ENCODE results near the gene LCN10.
"Not testable (repeated sequence)": the region's sequence is repeated elsewhere in the genome, so short reads cannot be mapped to it uniquely, and the experiment has no call there.

The LCN10 gene

DNA sequence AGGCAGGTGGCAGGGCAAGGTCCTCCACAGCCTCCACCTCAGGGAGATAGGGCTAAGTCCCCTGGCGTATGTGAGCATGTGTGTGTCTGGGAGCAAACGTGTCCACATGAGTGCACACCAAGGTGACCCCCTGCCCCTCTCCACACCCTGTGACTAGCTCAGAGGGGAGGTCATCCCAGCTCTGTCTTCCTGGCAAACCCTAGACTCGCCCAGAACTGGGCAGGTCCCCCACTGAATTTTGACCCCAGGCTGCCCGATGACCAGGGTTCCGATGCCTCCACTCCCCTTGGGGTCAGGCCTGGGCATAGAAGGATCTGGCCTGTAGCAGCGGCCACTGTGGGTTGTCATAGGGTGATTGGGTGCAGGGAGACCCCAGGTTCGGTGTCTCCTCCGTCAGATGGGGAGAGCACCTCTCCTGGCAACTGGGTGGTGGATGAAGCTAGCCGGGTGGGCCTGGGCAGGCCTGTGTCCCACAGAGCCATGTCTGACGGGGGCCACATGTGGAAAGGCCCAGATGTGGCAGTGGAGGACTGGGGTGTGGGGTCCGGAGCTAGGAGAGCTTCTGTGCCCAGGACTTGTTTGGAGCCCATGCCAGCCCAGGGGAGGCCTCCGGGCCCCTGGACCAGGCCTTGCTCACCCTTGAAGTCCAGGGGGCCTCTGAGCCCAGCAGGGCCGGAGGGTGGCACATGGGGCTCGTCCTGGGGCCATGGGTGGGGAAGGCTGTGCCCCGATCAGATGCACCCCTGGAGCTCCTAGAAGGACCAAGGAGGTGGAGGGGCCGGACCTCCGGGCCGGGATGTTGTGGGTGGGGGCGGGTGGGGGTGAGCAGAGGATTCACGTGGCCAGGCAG is 24.2 kb downstream of the LCN10 start:
- DNase-seq, result no peak

DNA sequence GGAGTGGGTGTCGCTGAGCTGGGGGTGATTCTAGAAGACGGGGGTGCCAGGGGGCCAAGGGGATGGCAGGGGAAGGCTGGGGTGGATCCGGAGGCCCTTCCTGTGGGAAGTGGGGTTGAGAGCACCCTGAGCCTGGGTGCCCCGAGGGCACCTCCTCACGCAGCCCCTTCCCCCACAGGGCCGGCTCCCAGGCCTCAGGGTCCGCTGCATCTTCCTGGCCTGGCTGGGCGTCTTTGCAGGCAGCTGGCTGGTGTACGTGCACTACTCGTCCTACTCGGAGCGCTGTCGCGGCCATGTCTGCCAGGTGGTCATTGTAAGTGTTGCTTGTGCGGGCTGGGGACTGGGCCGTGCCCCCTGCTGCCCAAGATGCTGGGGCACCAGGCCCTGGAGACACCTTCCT is 25.3 kb downstream of the LCN10 start:
- DNase-seq, result no peak

DNA sequence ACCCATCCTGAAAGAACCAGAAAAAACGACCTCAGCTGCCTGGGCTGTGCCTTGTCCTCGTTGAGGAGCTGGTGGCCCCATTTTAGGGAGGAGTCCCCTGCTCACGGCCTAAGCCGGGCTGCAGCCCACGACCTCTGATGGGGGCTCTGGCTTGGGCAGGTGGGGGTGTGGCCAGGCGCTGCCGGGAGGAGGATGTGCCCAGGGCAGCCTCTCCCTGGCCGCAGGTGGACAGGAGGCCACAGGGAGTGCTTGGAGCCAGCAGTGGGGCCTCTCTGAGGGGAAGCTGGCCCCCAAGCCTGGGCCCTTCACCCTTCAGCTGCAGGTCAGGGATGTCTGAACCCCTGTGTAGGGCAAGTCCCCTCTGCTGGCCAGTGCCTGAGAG is 27.9 kb downstream of the LCN10 start:
- DNase-seq, result no peak

DNA sequence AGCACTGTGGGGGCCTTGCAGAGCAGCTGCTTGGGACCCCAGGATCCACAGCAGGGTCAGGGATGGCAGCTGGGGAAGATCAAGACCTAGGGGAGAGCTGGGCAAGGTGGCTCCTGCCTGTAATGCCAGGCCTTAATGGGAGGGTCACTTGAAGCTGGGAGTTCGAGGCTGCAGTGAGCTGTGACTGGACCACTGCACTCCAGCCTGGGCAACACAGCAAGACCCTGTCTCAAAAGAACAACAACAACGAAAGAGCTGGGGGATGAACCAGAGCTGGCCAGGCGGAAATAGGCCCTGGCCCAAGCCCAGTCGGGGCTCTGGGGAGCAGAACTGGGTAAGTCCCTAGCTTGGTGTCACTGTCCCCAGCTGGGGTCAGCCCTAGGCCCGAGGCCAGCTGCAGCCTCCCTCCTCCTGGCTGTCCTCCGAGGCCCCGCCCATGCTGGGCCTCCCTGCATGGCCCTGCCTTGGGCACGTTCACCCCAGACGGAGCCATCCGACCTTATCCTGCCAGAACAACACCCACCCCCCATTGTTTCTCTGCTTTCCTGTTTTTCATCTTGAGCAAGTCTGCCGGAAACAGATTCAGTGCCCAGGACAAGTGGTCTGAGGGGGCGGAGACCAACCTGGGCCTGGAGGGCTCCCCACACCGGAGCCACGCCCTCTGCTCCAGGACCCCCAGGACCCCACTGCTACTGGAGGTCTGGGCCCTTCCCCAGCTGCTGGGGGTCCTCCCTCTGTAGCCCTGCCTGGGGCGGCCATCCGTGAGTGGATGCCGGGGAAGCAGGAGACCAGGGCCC is 28.4 kb downstream of the LCN10 start:
- DNase-seq, result no peak

DNA sequence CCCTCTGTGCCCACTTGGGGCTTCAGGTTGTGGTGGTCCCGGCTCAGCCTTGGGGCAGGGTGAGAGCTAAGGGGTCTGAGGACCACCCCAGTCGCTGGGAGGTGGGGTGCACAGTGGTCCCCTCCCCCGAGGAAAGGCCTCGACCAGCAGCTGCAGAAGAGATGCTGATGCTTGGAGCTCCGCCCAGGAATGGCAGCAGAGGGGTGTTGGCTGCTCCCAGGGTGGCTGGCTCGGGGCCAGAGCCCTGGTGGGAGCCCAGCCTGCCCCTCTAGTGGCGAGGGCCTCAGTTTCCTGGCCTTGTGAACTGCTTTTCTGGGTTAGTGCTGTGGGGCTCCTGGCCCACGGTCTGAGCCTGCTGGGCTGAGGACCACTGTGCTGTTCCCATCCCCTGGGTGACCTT is 29.2 kb downstream of the LCN10 start:
- DNase-seq, result no peak

DNA sequence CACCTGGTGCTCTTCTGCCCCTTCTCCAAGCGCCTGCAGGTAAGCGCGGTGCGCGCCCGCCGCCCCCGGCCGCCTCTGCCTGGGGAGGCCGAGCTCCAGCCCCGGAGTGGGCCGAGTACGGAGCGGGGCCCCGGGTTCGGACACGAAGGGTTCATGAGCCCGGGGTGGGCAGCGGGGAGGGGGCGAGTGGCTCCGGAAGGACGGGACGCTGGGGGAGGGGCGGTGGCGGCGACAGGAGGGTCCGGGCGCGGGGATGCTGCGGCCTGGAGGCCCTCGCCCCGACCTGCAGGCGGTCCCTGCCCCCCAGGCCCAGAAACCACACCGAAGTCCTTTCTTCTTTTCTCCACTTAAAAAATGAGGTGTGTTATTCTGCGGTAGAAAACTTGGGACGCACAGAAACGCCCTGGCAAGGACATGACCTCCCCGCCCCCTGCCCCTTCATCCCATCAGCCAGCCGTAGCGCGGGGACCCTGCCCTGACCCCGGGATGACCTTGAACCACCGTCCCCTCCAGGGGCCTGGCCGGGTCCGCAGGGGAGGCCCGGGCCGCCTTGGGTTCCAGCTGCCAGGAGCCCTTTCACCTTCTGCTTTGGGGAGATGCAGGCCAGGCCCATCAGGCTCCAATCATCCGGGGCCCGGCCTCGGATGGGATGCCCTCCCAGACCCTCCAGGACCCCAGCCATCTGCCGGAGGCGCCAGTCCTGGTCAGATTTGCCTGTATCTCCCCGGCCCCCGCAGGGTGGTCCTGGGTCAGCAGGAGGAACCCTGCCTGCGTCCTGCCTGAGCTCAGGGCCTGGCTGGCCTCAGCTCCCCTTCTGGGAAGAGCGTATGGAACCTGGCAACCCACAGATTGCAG is 29.8 kb downstream of the LCN10 start:
- DNase-seq, result no peak

DNA sequence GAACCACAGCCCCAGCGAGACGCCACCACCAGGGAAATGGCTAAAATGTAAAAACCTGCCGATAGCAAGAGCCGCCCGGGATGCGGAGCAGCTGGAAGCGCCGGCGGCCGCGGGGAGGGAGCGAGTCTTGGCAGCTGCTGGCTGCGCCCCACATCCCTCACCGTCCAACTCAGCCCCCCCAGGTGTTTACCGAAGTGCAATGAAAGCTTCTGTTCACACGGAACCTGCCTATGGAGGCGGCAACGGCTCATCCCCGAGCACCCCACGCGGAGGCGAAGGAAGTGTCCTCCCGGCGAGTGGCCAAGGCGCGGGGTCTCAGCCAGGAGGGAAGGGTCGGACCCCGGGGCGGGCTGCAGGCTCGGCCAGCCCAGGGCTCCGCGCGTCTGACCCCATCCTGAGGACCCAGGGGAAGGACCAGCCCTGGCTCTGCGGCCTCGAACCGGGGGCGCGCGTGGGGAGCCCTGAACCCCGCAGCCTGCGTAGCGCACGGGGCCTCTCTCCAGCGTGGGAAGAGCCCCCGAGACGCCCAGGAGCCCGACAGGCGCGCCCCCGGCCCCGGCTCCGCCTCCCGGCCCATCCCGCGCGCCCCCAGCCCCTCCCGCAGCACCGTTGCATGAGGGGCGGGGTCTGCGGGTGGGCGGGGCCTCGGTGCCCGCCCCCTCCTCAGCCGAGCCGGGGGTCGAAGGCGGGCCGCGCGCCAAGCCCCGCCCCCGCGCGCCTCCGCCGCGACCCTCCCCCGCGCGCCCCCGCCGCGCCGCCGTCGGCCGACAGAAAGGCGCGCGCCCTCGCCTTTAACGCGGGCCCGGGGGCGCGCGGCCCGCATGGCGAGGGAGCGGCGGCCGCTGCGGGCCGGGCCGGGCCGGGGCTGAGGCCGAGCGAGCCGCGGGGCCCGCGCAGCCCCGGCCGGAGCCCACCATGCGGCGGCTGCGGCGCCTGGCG is 30.7 kb downstream of the LCN10 start, which contains the start of gene DIPK1B:
DIPK1B (plus strand) TSS at position 822 of the 939 bp plus-strand sequence; CDS start at position 916, 94 bp downstream.
- DNase-seq, result no peak

DNA sequence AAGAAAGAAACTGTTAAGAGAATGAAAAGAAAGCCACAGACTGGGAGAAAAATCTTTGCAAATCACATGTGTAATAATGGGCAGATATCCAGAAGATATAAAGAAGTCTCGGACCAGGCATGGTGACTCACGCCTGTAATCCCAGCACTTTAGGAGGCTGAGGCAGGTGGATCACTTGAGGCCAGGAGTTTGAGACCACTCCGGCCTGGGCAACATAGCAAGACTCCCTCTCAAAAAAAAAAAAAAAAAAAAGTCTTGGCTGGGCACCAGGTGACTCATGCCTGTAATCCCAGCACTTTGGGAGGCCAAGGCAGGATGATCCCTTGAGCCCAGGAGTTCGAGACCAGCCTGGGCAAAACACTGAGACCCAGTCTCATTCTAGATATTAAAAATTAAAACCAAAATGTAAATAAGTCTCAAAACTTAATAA is 31.5 kb downstream of the LCN10 start:
- DNase-seq, result not testable (repeated sequence)

DNA sequence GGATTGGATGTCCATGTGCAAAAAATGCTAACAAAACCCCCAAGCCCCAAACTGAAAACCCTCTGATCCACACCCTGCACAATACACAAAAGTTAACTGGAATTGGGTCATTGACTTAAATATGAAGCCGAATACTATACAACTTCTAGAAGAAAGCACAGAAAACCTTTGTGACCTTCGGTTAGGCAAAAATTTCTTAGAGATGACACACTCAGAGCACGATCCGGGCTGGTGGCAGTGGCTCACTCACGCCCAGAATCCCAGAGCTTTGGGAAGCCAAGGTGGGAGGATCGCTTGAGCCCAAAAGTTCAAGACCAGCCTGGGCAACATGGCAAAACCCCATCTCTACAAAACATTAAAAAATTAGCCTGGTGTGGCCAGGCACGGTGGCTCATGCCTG is 32.2 kb downstream of the LCN10 start:
- no peak for DNase-seq

DNA sequence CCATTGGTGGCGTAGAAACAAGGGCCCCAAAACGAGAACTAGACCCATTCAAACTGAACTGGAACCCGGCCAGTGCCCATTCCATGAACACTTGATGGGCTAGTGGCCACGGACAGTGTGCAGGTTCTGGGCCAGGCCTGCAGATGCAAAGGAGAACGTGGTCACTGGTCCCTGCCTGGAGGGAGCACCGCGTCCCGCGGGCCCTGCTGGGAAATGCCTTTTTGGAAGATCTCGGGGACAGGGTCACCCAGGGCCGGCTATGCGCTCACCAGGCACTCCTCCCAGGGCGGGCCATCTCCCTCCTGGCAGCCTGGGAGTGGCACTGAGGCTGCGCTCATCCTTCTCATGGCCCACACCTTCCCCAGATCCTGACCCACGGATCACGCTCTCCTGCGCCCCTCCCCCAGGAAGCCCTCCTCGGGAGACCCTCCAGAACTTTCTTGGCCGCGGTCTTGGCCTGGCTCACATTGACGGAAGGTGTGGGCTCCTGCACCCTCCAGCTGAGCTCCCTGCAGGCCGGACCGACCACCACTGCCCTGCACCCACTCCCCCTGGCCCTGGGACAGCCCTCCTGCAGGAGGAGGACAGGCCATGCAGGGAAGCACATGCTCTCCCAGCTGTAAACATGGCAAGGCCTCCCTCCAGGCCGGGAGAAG is 33.2 kb downstream of the LCN10 start:
- no peak for DNase-seq

DNA sequence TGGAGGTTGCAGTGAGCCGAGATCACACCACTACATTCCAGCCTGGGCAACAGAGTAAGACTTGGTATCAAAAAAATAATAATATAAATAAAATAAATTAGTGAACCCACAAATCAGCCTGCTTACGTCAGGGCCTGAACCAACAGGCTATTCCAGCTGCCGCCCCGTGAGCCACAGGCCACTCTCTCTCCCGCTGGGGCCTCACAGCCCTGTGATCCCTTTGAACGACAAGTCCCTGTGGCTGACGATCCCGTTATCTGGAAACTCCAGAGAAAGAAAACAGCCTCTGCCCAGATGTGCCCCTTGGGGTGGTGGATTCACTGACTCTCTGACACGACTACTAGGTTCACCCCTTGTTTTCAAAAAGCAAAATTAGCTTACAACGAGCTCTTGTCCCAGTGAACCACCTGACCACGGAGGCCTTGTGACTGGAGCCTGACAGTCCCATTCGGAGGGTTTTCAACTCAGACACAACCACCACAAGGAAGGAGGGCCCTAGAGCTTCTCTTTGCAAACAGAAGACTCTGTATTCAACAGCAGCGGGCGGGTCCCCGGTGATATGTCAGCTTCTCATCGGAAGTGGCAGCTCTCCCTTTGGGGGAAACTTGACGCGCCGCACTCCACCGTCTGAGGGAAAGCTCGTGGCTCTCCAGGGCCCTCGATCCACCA is 34.8 kb downstream of the LCN10 start:
- no peak for DNase-seq

DNA sequence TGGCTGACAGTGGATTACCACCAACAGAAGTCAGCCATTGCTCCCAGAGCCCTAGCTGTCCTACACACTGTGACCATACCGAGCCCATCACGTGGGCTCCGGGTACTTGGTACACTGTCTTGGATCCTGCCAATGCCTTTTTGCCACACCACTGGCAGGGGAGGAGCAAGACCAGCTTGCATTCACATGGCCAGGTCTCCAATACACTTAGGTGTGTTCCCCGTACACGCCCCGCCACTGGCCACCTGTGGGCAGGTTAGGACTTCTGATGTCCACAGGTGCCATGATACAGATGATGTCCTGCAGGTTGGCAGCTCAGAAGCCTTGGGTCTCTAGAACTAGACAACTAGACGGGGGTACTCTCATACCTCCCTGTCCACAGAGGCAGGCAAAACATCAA is 35.7 kb downstream of the LCN10 start:
- no peak for DNase-seq

DNA sequence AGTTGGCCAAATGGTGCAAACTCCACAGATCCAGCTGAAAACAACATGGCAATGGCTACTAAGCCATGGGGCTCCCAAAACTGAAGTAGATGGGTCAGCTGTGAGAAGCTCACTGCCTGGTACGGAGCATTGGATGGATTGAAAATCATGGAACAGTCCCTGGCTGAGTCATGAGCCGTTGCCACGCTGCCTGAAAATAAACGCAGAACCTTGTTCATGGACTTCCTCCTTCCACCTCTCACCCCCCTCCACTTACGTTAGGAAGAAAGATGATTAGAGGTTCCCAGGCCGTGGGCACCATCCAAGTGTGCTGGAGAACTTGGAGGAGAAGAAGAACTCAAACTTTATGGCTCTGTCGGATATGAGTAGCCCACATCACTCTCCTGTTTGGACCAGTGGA is 37.2 kb downstream of the LCN10 start:
- DNase-seq, result no peak

DNA sequence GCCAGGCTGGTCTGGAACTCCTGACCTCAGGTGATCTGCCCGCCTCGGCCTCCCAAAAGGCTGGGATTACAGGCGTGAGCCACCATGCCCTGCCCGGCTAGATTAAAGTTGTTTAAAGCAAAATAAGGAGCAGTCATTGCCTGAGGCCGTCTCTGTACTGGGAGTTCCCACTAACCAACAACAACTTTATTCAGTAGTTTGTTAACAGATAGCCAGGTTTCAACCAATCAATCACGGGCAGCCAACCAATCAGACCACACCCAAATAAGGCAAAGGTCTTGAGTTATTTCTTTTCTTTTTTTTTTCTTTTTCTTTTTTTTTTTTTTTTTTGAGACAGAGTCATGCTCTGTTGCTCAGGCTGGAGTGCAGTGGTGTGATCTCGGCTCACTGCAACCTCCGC is 38.0 kb downstream of the LCN10 start:
- DNase-seq, result not testable (repeated sequence)

DNA sequence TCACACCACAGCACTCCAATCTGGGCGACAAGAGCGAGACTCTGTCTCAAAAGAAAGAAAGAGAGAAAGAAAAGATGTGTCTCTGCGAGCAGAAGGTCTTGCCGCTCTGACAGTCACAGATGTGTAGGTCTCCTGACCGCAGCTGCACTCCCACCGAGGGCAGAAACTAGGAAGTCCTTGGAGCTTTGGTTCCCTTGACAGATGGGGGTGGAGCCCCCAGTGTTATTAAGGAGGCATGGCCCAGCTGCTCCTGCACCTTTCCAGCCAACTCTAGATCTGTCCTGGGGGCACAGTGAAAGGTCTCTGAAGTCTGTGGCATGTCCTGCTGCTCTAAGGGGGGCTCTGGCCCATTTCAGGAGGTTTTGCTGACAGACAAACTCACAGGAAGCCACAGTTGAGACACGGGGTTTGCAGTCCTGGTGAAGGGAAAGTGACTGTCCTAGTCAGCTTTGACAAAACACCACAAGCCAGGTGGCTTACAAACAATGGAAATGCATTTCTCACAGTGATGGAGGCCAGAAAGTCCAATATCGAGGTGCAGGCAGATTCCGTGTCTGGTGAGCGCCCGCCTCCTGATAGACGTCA is 39.4 kb downstream of the LCN10 start:
- DNase-seq, result peak in 1 of 2 donors; percentile 11

DNA sequence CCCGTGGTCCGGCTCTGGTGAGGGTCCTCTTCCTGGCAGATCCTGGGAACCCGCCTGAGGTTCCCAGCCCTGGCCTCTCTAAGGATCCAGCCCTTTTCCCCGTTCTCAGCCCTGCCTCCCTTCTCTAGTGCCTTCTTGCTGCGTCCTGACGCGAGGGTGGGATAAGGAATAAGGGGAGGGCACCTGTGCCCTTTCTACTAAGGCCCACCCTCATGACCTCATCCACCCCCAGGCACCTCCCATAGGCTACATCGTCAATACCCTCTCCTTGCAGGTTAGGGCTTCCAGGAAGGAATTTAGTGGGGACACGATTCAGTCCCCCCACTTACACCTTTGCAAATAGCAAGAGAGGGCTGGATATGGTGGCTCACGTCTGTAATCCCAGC is 41.1 kb downstream of the LCN10 start:
- DNase-seq, result no peak

DNA sequence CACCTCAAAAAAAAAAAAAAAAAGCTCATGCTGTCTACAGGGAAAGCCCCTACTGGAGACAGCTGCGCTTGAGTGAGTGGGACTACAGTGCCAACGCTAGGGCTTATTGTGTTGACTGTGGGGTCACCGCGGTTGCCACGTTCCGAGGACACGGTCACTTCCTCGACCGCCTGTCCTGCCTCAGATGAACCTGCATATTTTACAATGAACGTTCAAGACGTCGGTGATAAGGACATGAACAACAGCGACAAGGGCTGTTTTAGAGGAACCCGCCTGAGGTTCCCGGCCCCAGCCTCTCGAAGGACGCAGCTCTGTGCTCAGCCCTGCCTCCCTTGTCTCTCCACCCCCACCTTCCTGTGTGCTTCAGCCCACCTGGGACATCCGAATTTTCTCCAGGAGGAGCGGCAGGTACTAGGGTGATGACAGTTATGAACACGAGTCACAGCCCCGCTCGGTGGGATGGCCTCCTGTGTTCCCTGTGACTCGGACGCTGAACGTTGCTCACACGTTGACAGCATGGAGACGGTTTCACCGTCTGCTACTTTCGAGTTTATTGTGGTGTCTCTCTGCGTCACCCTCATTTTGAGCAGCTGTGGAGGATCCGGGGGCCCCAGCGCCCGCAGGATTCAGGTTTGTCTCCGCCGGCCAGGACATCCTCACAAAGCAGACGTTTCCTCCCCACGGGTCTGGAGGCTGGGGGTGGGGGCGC is 41.6 kb downstream of the LCN10 start:
- DNase-seq, result peak; percentile 57 to 69

DNA sequence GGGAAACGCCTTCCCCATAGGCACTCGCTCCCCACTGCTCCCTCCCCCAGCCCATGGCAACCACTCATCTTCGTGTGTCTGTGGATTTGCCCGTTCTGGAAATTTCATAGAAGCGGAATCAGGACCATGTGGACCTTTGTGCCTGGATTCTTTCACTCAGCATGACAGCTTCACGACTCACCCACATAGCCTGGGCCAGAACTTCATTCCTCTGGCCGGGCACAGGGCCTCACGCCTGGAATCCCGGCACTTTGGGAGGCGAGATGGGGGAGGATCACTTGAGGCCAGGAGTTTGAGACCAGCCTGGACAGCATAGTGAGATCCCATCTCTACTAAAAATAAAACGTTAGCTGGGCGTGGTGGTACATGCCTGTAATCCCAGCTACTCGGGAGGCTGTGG is 42.4 kb downstream of the LCN10 start:
- no peak for DNase-seq

DNA sequence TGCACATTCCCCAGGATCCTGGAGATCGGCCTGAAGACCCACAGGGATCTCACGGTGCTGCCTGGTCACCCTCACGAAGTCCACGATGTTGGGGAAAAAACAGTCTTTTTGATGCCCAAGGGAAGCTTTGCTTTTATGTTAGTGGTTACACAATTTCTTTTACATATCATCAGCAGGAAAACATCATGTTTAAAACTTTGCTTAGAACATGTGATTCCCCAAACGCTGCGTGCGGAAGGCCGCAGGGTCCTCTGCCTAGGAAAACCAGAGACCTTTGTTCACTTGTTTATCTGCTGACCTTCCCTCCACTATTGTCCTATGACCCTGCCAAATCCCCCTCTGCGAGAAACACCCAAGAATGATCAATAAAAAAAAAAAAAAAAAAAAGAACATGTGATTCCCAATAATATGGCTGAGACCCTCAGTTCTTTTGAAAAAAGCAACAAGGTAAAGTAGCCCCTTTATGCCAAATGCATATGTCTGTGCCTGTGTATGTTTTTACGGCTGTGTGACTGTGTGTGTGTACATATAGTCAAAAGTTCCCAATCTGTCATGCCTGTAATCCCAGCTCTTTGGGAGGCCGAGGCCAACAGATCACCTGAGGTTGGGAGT is 44.0 kb downstream of the LCN10 start:
- no peak for DNase-seq

All from CD4-positive, alpha-beta T cell treated with Interferon alpha-2 for 1 hour (primary cell).